Subcutaneous abdominal adipose tissue (tissue), 5 donors: ENCODE measurements around the gene H6PD.

Source experiments
- H3K27ac ChIP-seq: one replicate; pipeline ENCODE4 v1.7.0; 2013; ENCODE audit warnings: low read depth, mild to moderate bottlenecking, inconsistent platforms, low read length, moderate library complexity
- H3K27me3 ChIP-seq, 5 donors: one replicate each; pipeline ENCODE4 v1.7.0; 2013; ENCODE audit warnings: low read length in 5 of 5, inconsistent platforms in 1 of 5; ENCODE audit not compliant: control insufficient read depth in 5 of 5, insufficient read depth in 4 of 5
- H3K36me3 ChIP-seq, 5 donors: one replicate each; pipeline ENCODE4 v1.7.0; 2013; ENCODE audit warnings: low read length in 5 of 5; ENCODE audit not compliant: control insufficient read depth in 5 of 5, insufficient read depth in 5 of 5
- H3K4me1 ChIP-seq, 5 donors: one replicate each; pipeline ENCODE4 v1.7.0; 2013; ENCODE audit warnings: low read length in 5 of 5, mild to moderate bottlenecking in 3 of 5, moderate library complexity in 1 of 5; ENCODE audit not compliant: control insufficient read depth in 5 of 5, insufficient read depth in 5 of 5
- H3K4me3 ChIP-seq, 5 donors: one replicate each; pipeline ENCODE4 v1.7.0; 2013; ENCODE audit warnings: low read length in 5 of 5, low read depth in 1 of 5
- H3K9ac ChIP-seq, 5 donors: one replicate each; pipeline ENCODE4 v1.7.0; 2013; ENCODE audit warnings: low read length in 5 of 5, mild to moderate bottlenecking in 4 of 5, moderate library complexity in 3 of 5
- H3K9me3 ChIP-seq, 5 donors: one replicate each; pipeline ENCODE4 v1.7.0; 2013; ENCODE audit warnings: low read length in 5 of 5; ENCODE audit not compliant: control insufficient read depth in 5 of 5
- donor health status: healthy.
- donor health status: healthy.
- donor health status: healthy.
- donor health status: healthy.
- donor health status: healthy.

The H6PD gene

DNA sequence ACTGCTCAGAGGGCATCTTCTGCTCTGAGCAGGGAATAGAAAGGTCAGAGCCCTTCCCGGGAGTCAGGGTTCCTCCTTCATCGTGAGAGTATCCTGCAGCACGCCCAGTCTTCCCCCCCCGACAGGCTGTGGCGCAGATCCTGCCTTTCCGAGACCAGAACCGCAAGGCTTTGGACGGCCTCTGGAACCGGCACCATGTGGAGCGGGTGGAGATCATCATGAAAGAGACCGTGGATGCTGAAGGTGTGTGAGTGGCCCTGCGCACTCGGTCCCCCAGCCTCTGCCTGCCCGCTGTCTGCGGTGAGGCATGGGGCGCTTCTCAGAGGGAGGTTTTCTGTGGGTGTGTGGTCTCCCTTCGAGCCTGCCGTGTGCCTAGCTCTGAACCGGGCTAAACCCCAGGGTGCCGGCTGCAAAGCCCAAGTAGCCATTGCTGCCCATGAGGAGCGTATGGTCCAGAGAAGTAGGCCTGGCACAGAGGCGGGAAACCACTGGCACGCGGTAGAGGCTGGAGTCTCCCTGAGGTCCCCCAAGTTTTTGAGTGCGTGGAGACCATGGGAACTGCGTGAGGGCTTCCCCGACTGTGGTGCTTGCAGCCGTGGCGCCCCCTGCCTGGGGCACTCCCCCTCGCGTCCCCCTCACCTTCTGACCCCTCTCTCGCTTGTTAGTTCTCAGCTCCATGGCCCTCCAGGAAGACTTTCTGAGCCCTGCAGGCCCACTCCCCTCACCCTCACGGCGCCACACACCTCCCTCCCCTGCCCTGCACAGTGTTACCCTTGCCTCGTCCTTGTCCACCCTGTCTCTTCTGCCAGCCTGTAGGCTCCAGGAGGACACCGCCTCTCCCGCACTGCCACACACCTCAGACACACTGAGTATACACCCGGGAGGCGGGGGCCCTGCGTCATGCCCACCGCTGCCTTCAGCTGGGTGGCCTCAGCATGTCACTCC lies 12.5 kb downstream of the H6PD start:
- H3K27ac ChIP-seq = no peak overlapping the region
- H3K9ac ChIP-seq = no peak overlapping the region

DNA sequence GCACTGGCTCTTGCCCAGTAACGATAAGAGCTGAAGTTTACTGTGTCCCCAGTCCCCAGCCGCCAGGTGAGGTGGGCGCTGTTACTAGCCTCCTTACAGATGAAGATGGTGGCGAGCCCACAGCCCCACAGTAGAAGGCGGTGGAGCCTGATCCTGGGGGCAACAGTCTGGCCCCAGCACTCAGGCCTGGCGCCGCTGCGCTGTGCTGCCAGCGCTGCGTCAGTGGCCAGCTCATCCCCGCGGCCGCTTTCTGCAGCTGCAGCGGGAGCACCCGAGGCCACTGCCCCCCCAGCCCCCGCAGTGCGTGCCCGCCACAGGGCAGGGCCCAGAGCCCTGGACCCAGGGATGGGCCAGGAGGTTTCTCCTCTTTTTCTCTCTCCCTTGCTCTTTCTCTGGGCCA lies 13.3 kb downstream of the H6PD start:
- peaks cover 14 to 59% (median 55%) of the 10 kb centered on the region in 5 donors for H3K4me1 ChIP-seq
- H3K36me3 ChIP-seq = peaks cover 0 to 52% (median 24%) of the 10 kb centered on the region in 5 donors
- H3K9me3 ChIP-seq = no peaks in the 10 kb centered on the region
- H3K9ac ChIP-seq = no peak overlapping the region
- no peak overlapping the region for H3K27ac ChIP-seq
- H3K4me3 ChIP-seq = no peak overlapping the region
- H3K27me3 ChIP-seq = no peaks in the 10 kb centered on the region

More for the DNA sequence above, 12.5 kb downstream of the H6PD start:
- Histone ChIP-seq H3K4me1 (peaks cover 16 to 63% (median 61%) of the 10 kb centered on the region in 5 donors), H3K36me3 (peaks cover 0 to 48% (median 24%) of the 10 kb centered on the region in 5 donors), H3K4me3 (no peak overlapping the region), H3K9me3 (no peaks in the 10 kb centered on the region), H3K27me3 (no peaks in the 10 kb centered on the region)

DNA sequence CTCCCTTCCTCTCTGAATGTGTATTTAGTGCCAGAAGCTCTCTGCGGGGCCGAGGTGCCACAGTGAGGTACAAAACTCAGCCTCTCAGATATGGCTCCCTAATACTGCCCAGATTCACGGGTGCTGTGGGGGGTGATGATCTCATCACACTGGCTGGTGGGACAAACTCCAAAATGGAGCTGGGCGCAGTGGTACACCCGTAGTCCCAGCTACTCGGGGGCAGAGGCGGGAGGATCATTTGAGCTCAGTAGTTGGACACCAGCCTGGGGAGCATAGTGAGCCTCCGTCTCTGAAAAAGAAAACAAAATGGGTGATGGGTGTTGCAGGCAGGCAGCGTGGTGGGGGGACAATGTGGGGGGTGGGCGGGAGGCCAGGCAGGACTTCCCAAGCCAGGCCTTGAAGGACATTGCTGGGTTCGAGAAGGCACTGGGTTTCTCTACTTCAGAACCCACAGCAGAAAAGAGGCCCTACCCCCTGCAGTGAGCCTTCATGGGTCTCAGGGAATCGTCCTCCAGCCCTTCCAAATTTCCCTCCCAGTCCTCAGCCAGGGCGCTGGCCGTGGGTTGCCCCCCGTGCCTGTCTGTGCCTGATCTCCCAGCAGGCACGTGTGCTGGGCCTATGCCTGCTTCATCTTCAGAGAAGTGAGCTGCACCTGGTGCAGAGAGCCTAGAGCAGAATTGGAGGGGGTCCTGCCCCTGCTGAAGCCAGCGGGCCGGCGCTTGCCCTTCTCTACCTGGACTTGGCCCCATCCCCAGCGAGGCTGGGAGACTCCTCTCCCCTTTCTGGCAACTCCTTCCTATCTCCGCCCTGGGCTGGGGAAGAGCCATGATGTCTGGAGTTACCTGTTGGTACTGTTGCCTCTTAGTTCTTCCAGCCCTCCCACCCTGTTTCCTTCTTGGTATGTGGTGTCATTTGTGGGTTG lies 14.0 kb downstream of the H6PD start:
- peaks cover 8 to 52% (median 48%) of the 10 kb centered on the region in 5 donors for H3K4me1 ChIP-seq
- no peaks in the 10 kb centered on the region for H3K9me3 ChIP-seq
- H3K4me3 ChIP-seq = no peak overlapping the region
- no peak overlapping the region for H3K9ac ChIP-seq
- no peak overlapping the region for H3K27ac ChIP-seq
- H3K27me3 ChIP-seq = no peaks in the 10 kb centered on the region
- H3K36me3 ChIP-seq = peaks cover 0 to 55% (median 24%) of the 10 kb centered on the region in 5 donors

DNA sequence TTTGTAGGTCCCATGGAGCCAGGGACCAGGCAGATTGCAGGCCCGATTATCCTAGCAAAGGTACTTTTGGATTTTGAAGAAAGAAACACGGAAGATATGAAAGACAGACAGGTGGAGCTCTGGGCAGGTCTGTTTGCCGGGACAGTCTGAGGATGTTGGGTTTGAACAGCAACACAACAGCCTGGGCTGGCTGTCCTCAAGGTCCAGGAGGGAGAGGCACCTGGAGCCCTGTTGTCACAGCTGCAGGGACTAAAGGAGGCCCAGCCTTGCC lies 14.6 kb downstream of the H6PD start:
- Histone ChIP-seq H3K9ac (peak overlapping the region in 2 of 5 donors; percentile 51 to 57), H3K27ac (no peak overlapping the region), H3K4me1 (peaks cover 6 to 46% (median 42%) of the 10 kb centered on the region in 5 donors), H3K36me3 (peaks cover 0 to 55% (median 24%) of the 10 kb centered on the region in 5 donors), H3K27me3 (no peaks in the 10 kb centered on the region), H3K4me3 (no peak overlapping the region), H3K9me3 (no peaks in the 10 kb centered on the region)

DNA sequence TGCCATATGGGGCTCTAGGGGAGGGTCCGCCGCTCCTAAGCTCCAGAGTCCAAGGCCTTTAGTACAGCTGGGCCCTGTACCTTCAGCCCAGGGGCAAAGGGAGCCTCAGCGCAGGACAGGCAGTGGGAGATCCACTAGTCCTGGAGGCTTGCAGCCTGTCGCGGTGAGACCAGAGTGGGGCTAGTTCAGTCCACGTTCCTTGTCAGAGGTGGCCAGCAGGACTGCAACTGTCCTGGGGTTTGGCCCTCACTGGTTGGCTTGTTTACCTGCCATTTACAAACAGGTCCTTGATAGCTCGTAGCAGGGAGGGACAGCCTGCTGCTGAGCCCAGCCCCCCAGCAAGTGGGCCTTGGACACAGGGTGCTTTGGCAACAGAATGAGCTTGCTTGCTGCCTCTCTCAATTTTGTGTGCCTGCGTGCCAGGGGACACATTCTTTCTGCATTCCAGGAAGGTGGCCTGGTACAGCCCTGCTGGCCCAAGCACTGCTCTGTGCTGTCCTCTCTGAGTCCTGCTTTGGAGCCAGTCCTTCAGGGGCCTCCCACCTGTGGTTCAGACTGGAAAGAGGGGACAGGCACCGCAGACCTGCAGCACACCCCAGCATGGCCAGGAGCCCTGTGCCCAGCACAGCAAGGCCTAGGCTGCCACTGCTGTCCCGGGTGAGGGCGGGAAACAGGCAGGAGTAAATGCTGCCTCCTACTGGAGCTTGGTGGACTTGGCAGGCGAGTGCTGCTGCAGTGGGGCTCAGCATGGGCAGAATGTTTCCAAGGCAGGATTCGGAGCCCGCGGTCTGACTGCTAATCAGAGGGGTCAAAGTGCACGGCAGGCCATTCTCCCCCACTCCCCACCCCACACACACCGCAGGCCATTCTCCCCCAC lies 15.2 kb downstream of the H6PD start:
- H3K4me3 ChIP-seq = no peak overlapping the region
- no peaks in the 10 kb centered on the region for H3K9me3 ChIP-seq
- H3K27ac ChIP-seq = peak overlapping the region; percentile 57
- H3K4me1 ChIP-seq = peaks cover 6 to 40% (median 36%) of the 10 kb centered on the region in 5 donors
- H3K27me3 ChIP-seq = no peaks in the 10 kb centered on the region
- H3K36me3 ChIP-seq = peaks cover 0 to 58% (median 24%) of the 10 kb centered on the region in 5 donors
- peak overlapping the region in 2 of 5 donors; percentile 51 to 57 for H3K9ac ChIP-seq

DNA sequence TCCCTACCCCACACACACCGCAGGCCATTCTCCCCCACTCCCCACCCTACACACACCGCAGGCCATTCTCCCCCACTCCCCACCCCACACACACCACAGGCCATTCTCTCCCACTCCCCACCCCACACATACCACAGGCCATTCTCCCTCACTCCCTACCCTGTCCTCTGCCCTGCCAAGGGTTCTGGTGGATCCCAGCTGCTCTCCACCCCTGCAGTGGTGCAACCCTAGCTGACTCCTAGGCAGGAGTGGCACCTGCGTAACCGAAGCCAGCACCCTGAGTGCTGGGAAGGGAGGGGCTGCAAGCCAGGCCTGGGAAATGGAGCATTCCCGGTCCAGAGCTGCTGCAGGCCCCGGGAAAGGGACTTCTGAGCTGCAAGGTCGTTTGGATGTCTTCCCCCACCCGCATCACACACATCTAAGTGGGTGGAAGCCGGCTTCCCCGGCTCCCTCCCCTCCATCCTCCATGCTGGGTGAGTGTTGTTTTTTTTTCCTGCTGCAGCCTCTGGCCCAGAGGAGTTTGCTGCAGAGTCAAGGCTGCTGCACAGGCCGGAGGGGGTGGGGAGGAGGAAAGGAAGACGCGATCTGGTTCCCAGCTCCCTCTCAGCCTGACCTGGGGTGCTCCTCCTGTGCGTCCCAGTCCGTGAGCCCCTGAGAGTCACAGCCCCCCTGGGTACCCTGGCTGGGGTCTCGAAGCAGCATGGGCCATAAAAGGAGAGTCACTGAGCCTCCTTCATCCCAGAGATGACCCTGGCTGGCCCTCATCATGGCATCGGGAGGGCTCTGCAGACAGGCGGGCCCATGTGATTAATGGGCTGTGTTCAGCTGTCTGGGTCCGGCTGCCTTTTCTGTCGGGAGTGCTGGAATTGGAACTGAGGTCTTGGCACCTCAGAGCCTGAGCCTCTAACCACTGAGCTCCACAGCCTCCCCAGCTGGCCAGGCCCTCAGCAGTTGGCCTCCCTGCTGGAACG lies 16.1 kb downstream of the H6PD start:
- Histone ChIP-seq H3K9ac (peak overlapping the region in 2 of 5 donors; percentile 21 to 69), H3K36me3 (peaks cover 0 to 53% (median 19%) of the 10 kb centered on the region in 5 donors), H3K27ac (no peak overlapping the region), H3K9me3 (no peaks in the 10 kb centered on the region), H3K4me1 (peaks cover 6 to 36% (median 31%) of the 10 kb centered on the region in 5 donors), H3K4me3 (peak overlapping the region in 3 of 5 donors; percentile 0 to 28 (median 5)), H3K27me3 (no peaks in the 10 kb centered on the region)

DNA sequence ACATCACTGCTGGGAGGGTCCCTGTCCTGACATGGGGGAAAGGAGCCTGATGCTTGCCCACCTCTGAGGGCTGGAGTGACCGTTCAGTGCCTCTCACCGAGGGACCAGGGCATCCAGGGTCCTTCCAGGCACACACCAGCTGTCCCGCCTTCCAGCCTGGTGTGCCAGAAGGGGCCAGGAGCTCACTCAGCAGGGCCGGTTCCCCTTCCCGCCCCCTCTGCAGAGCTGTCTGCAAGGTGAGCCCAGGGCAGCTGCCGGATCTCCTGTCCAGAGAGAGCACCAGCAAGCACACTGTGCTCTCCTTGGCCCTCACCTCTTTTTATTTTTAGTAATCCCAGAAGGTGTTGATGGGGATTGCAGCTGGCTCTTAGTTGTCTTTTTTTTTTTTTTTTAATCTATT lies 16.9 kb downstream of the H6PD start:
- Histone ChIP-seq H3K9ac (peak overlapping the region in 3 of 5 donors; percentile 19 to 69 (median 21)), H3K27me3 (no peaks in the 10 kb centered on the region), H3K36me3 (peaks cover 0 to 53% (median 25%) of the 10 kb centered on the region in 5 donors), H3K9me3 (no peaks in the 10 kb centered on the region), H3K4me3 (peak overlapping the region in 2 of 5 donors; percentile 5 to 28), H3K4me1 (peaks cover 6 to 36% (median 31%) of the 10 kb centered on the region in 5 donors), H3K27ac (no peak overlapping the region)

DNA sequence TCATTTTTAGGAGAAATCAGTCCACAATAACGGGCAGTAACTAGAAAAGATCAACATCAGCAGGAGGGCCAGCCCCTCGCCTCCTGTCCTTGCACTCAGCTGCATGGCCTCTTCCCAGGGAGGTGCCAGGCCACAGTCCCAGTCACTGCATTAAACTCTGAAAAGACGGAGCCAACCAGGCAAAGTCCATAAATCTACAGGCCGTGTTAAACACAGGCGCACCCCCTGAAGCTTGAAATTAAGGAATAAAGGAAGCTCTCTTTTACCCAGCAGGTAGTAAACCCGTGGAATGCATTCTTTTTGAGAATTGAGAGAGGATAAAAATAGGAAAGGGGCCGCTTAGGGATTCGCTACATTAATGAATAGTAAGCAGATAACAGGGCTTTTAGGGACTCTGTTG lies 18.4 kb downstream of the H6PD start:
- Histone ChIP-seq H3K4me3 (no peak overlapping the region), H3K27ac (no peak overlapping the region), H3K9ac (peak overlapping the region in 1 of 5 donors; percentile 10), H3K27me3 (no peaks in the 10 kb centered on the region), H3K9me3 (no peaks in the 10 kb centered on the region), H3K36me3 (peaks cover 0 to 49% (median 21%) of the 10 kb centered on the region in 5 donors), H3K4me1 (peaks cover 6 to 36% (median 31%) of the 10 kb centered on the region in 5 donors)
